ENCODE results near the gene NACA. TPM values are rescaled to one million over a fixed set of nuclear protein-coding genes. Genes with fewer than 3 reads are reported as not detected.

The NACA gene
- total and polyA plus RNA-seq, 2 of the 13 experiments (the other 11 are each of a cell fraction or from before 2014, with no cell fraction given): 799 to 1,700 TPM

- Histone ChIP-seq H4K20me1 (ENCODE audit: insufficient read depth, low read length) (peaks cover 65% of the 10 kb centered on the region), H3K36me3 (replicated peaks in 1 of 2; ENCODE audit: control insufficient read depth in 1 of 2, insufficient read depth in 2 of 2, low read length in 2 of 2) (peaks cover 19 to 43% of the 10 kb centered on the region in 2 experiments), H3K9ac (ENCODE audit: insufficient read depth, low read depth, low read length) (peak overlapping the region; percentile 31), H3K4me2 (ENCODE audit: low read depth, low read length) (peak overlapping the region; percentile 98), H3K4me1 (ENCODE audit: insufficient read depth, low read length) (peaks cover 51% of the 10 kb centered on the region), H3K27ac (ENCODE audit: extremely low read length, insufficient read depth, low read length) (no peak overlapping the region), H3K27me3 (ENCODE audit: control insufficient read depth in 1 of 2, insufficient read depth in 2 of 2, low read length in 2 of 2) (peaks cover 0 to 6% of the 10 kb centered on the region in 2 experiments; a peak in 1 of 5 replicates), H3K79me2 (ENCODE audit: insufficient read depth, low read length) (peaks cover 69% of the 10 kb centered on the region), H3K4me3 (replicated peaks in 1 of 3; ENCODE audit: insufficient read depth in 1 of 3, low read depth in 2 of 3, low read length in 3 of 3) (peak overlapping the region in 2 of 3 experiments; percentile 11 to 92; a peak in 3 of 6 replicates), H3K9me3 (ENCODE audit: low read length) (no peaks in the 10 kb centered on the region), H2AFZ (ENCODE audit: low read length) (no peak overlapping the region)
- CTCF ChIA-PET (ENCODE audit: low intra/inter-chr PET ratio, low total read pairs): no interaction called here
- FAIRE-seq: no peak
- in situ Hi-C loops (cut with HindIII; ENCODE audit: extremely low pct_ligation_motif_present, low pct_unique_long_range_greater_than_20kb): loop anchor here (10.0 kb wide), 1 partner anchor 77 kb away; the partner anchor contains the start of gene ATP5F1B
- no peak for ATAC-seq
- POLR2A ChIA-PET: interaction anchor here (1.2 to 2.7 kb wide), 2 partner anchors 11 to 34 kb away, joined by 3 to 14 read pairs; partner anchors contain the start of gene PTGES3
- 81% methylated on average over 2 of the region's 2 CpGs for WGBS (ENCODE audit: low lambda C conversion rate)
- no peak for DNase-seq (ENCODE audit: low spot score)
- intact Hi-C loops (cut with micrococcal nuclease; ENCODE audit: unreplicated experiment): loop anchor here (10.0 kb wide), 1 partner anchor 77 kb away; the partner anchor contains the start of gene ATP5F1B
- BruUV-seq (replicated peaks): no TSS peak
- TF ChIP-seq ZNF124 (CRISPR knock-in tag; IDR thresholded peaks at IDR 0.05): no peak
- TF ChIP-seq GABPA (IDR thresholded peaks at IDR 0.05; ENCODE audit: low read depth, low read length): no peak
- TF ChIP-seq GABPA (CRISPR knock-in tag; IDR thresholded peaks at IDR 0.05; ENCODE audit: low read depth): no peak
- TF ChIP-seq NKX3-1 (CRISPR knock-in tag; IDR thresholded peaks at IDR 0.05): no peak
- no peak for TF ChIP-seq ZBTB20 (CRISPR knock-in tag; IDR thresholded peaks at IDR 0.05; ENCODE audit: borderline replicate concordance, low read depth)
- TF ChIP-seq ZHX2 (IDR thresholded peaks at IDR 0.05; ENCODE audit: low read depth): no peak
- no peak for TF ChIP-seq ZHX2 (CRISPR knock-in tag; IDR thresholded peaks at IDR 0.05; ENCODE audit: borderline replicate concordance)
- TF ChIP-seq CREB3 (CRISPR knock-in tag; IDR thresholded peaks at IDR 0.05): no peak
- TF ChIP-seq NCOA1 (CRISPR knock-in tag; IDR thresholded peaks at IDR 0.05): no peak
- TF ChIP-seq ZNF879 (CRISPR knock-in tag; IDR thresholded peaks at IDR 0.05): no peak
- no peak for TF ChIP-seq RFX5 (IDR thresholded peaks at IDR 0.05; ENCODE audit: low read depth, low read length)
- TF ChIP-seq ZNF264 (CRISPR knock-in tag; IDR thresholded peaks at IDR 0.05): no peak
- TF ChIP-seq ZNF563 (CRISPR knock-in tag; IDR thresholded peaks at IDR 0.05): no peak
- TF ChIP-seq RBFOX2 (IDR thresholded peaks at IDR 0.05; ENCODE audit: low read depth, low read length): no peak
- no peak for TF ChIP-seq HDAC2 (CRISPR knock-in tag; IDR thresholded peaks at IDR 0.05)
- TF ChIP-seq ZBTB39 (CRISPR knock-in tag; IDR thresholded peaks at IDR 0.05): no peak
- no peak for TF ChIP-seq ZMYM4 (CRISPR knock-in tag; IDR thresholded peaks at IDR 0.05)
Observed at GRCh38 chr12:56721721-56722120, 3.4 kb downstream of the NACA start.
